Activated naive CD4-positive, alpha-beta T cell treated with anti-CD3 and anti-CD28 coated beads, Interleukin-2, amount 50 U/mL, for 72 hours (primary cell): ENCODE results near the gene TPK1. TPM values are rescaled to one million over a fixed set of nuclear protein-coding genes. Genes with fewer than 3 reads are reported as not detected.
"Not testable (repeated sequence)": the region's sequence is repeated elsewhere in the genome, so short reads cannot be mapped to it uniquely, and the experiment has no call there.

ENCODE experiments used
- ATAC-seq, 2 donors: fragments of 150-1000 bp; cut with Tn5 transposase; 2 replicates each; pipeline ENCODE4 v1.10.0; 2021; ENCODE audit warnings: mild to moderate bottlenecking in 2 of 2, moderate library complexity in 2 of 2
- DNase-seq, 2 donors: peaks; one replicate each; pipeline ENCODE4 v3.0.0; 2021 to 2022; ENCODE audit warnings: low spot score in 2 of 2
- H3K27ac Mint-ChIP-seq, 2 donors: one replicate each; pipeline ENCODE4 v1.8.0; 2022; ENCODE audit warnings: mild to moderate bottlenecking in 2 of 2, mixed read lengths in 2 of 2
- H3K36me3 Mint-ChIP-seq, 2 donors: one replicate each; pipeline ENCODE4 v1.8.0; 2022; ENCODE audit warnings: mixed read lengths in 2 of 2
- H3K9me3 Mint-ChIP-seq, 2 donors: one replicate each; pipeline ENCODE4 v1.8.0; 2022; ENCODE audit warnings: mixed read lengths in 2 of 2
- total RNA-seq, 2 donors: library from RNA; stranded (reverse); gene quantifications; one replicate each; pipeline ENCODE4 v1.2.3, GENCODE V29; 2022

Gene TPK1
- total RNA-seq, 2 donors from 2014 or later = 20.8 to 23.1 TPM

GRCh38 chr7:144768633-144769032, 67.2 kb downstream of the TPK1 start:
- Mint-ChIP-seq H3K36me3 (peaks cover 5 to 6% of the 10 kb centered on the region in 2 donors), H3K27ac (no peak overlapping the region), H3K9me3 (no peaks in the 10 kb centered on the region)
- no peak for DNase-seq
- no peak for ATAC-seq

GRCh38 chr7:144763291-144763690, 72.6 kb downstream of the TPK1 start:
- ATAC-seq (no peak), DNase-seq (no peak)
- H3K36me3 Mint-ChIP-seq = peaks cover 11 to 15% of the 10 kb centered on the region in 2 donors
- H3K27ac Mint-ChIP-seq = no peak overlapping the region
- H3K9me3 Mint-ChIP-seq = no peaks in the 10 kb centered on the region

- no peak overlapping the region for H3K27ac Mint-ChIP-seq
- no peak for ATAC-seq
- no peaks in the 10 kb centered on the region for H3K9me3 Mint-ChIP-seq
- DNase-seq = no peak
- peaks cover 11 to 15% of the 10 kb centered on the region in 2 donors for H3K36me3 Mint-ChIP-seq
Measured at GRCh38 chr7:144762853-144763252, 73.0 kb downstream of the TPK1 start.

GRCh38 chr7:144761493-144761892, 74.4 kb downstream of the TPK1 start:
- peaks cover 5 to 15% of the 10 kb centered on the region in 2 donors for H3K36me3 Mint-ChIP-seq
- no peak for DNase-seq
- peaks cover 0 to 4% of the 10 kb centered on the region in 2 donors for H3K9me3 Mint-ChIP-seq
- H3K27ac Mint-ChIP-seq = no peak overlapping the region
- no peak for ATAC-seq

- Mint-ChIP-seq H3K27ac (no peak overlapping the region), H3K36me3 (peaks cover 11 to 22% of the 10 kb centered on the region in 2 donors), H3K9me3 (peaks cover 0 to 4% of the 10 kb centered on the region in 2 donors)
- no peak for DNase-seq
- ATAC-seq = no peak
Measured at GRCh38 chr7:144759653-144760052, 76.2 kb downstream of the TPK1 start.

GRCh38 chr7:144747936-144748335, 87.9 kb downstream of the TPK1 start:
- H3K36me3 Mint-ChIP-seq = peaks cover 2 to 5% of the 10 kb centered on the region in 2 donors
- DNase-seq = no peak
- no peak for ATAC-seq
- peaks cover 4 to 9% of the 10 kb centered on the region in 2 donors for H3K9me3 Mint-ChIP-seq
- H3K27ac Mint-ChIP-seq = no peak overlapping the region

GRCh38 chr7:144738708-144739314, 97.0 kb downstream of the TPK1 start:
- ATAC-seq (peak in 1 of 2 donors; percentile 43), DNase-seq (no peak)
- no peaks in the 10 kb centered on the region for H3K36me3 Mint-ChIP-seq
- H3K27ac Mint-ChIP-seq = peak overlapping the region in 1 of 2 donors; percentile 2
- H3K9me3 Mint-ChIP-seq = no peaks in the 10 kb centered on the region

- Mint-ChIP-seq H3K27ac (no peak overlapping the region), H3K9me3 (no peaks in the 10 kb centered on the region), H3K36me3 (no peaks in the 10 kb centered on the region)
- ATAC-seq (no peak), DNase-seq (no peak)
Measured at GRCh38 chr7:144738146-144738545, 97.7 kb downstream of the TPK1 start.

- Mint-ChIP-seq H3K9me3 (no peaks in the 10 kb centered on the region), H3K36me3 (no peaks in the 10 kb centered on the region), H3K27ac (no peak overlapping the region)
- no peak for DNase-seq
- no peak for ATAC-seq
Measured at GRCh38 chr7:144736880-144737493, 98.9 kb downstream of the TPK1 start.

- H3K9me3 Mint-ChIP-seq = no peaks in the 10 kb centered on the region
- no peak for ATAC-seq
- no peaks in the 10 kb centered on the region for H3K36me3 Mint-ChIP-seq
- no peak for DNase-seq
- no peak overlapping the region for H3K27ac Mint-ChIP-seq
Measured at GRCh38 chr7:144735505-144736276, 100.2 kb downstream of the TPK1 start.

GRCh38 chr7:144731661-144732351, 104.0 kb downstream of the TPK1 start:
- no peak for ATAC-seq

GRCh38 chr7:144730224-144730623, 105.6 kb downstream of the TPK1 start:
- DNase-seq = no peak
- no peaks in the 10 kb centered on the region for H3K9me3 Mint-ChIP-seq
- ATAC-seq = no peak
- no peak overlapping the region for H3K27ac Mint-ChIP-seq
- no peaks in the 10 kb centered on the region for H3K36me3 Mint-ChIP-seq

More at GRCh38 chr7:144731661-144732351, 104.0 kb downstream of the TPK1 start:
- Mint-ChIP-seq H3K9me3 (no peaks in the 10 kb centered on the region), H3K36me3 (no peaks in the 10 kb centered on the region), H3K27ac (peak overlapping the region in 1 of 2 donors; percentile 56)
- no peak for DNase-seq

- Mint-ChIP-seq H3K27ac (no peak overlapping the region), H3K9me3 (no peaks in the 10 kb centered on the region), H3K36me3 (no peaks in the 10 kb centered on the region)
- no peak for ATAC-seq
- DNase-seq = no peak
Measured at GRCh38 chr7:144729226-144729625, 106.6 kb downstream of the TPK1 start.

- H3K27ac Mint-ChIP-seq = no peak overlapping the region
- ATAC-seq = no peak
- H3K9me3 Mint-ChIP-seq = no peaks in the 10 kb centered on the region
- DNase-seq = no peak
- no peaks in the 10 kb centered on the region for H3K36me3 Mint-ChIP-seq
Measured at GRCh38 chr7:144728551-144728950, 107.3 kb downstream of the TPK1 start.

GRCh38 chr7:144726840-144727239, 109.0 kb downstream of the TPK1 start:
- DNase-seq, H3K27ac Mint-ChIP-seq, ATAC-seq, H3K9me3 Mint-ChIP-seq, H3K36me3 Mint-ChIP-seq: not testable (repeated sequence)

GRCh38 chr7:144725070-144725469, 110.8 kb downstream of the TPK1 start:
- Mint-ChIP-seq H3K27ac (no peak overlapping the region), H3K9me3 (peaks cover 0 to 6% of the 10 kb centered on the region in 2 donors), H3K36me3 (peaks cover 0 to 5% of the 10 kb centered on the region in 2 donors)
- DNase-seq (no peak), ATAC-seq (no peak)

GRCh38 chr7:144723301-144723700, 112.6 kb downstream of the TPK1 start:
- ATAC-seq (no peak), DNase-seq (no peak)
- Mint-ChIP-seq H3K27ac (no peak overlapping the region), H3K9me3 (peaks cover 0 to 15% of the 10 kb centered on the region in 2 donors), H3K36me3 (peaks cover 9 to 14% of the 10 kb centered on the region in 2 donors)
